AG09319 (cell line): ENCODE measurements around the gene DMAC2L.

Source experiments
- DNase-seq: peaks from one replicate; pipeline ENCODE4 v3.0.0-alpha.2; 2010; ENCODE audit warnings: low read depth; ENCODE audit errors: extremely low read depth
- CTCF ChIP-seq: IDR thresholded peaks from 2 replicates; pipeline ENCODE4 v1.5.1; 2011; ENCODE audit warnings: low read depth, mild to moderate bottlenecking, inconsistent platforms, low read length, moderate library complexity

Gene DMAC2L

GRCh38 chr14:50288146-50288545 is 24.0 kb upstream of the DMAC2L start:
- DNase-seq = no peak
- TF ChIP-seq CTCF = no peak

GRCh38 chr14:50290306-50290705 is 21.8 kb upstream of the DMAC2L start:
- DNase-seq = no peak
- no peak for TF ChIP-seq CTCF

DNA sequence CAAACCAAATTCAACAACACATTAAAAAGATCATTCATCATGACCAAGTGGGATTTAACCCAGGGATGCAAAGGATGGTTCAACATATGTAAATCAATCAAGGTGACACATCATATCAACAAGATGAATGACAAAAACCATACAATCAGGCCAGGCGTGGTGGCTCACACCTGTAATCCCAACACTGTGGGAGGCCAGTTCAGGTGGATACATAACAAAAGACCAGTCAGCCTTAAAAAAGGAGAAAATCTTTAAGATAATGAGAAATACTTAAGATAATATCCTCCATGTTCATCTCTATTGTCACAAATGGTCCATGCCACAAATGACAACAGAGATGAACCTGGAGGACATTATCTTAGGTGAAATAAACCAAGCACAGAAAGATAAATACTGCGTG is 12.5 kb upstream of the DMAC2L start:
- DNase-seq = no peak
- no peak for TF ChIP-seq CTCF

GRCh38 chr14:50301914-50302313 is 10.2 kb upstream of the DMAC2L start:
- no peak for DNase-seq
- TF ChIP-seq CTCF = no peak

DNA sequence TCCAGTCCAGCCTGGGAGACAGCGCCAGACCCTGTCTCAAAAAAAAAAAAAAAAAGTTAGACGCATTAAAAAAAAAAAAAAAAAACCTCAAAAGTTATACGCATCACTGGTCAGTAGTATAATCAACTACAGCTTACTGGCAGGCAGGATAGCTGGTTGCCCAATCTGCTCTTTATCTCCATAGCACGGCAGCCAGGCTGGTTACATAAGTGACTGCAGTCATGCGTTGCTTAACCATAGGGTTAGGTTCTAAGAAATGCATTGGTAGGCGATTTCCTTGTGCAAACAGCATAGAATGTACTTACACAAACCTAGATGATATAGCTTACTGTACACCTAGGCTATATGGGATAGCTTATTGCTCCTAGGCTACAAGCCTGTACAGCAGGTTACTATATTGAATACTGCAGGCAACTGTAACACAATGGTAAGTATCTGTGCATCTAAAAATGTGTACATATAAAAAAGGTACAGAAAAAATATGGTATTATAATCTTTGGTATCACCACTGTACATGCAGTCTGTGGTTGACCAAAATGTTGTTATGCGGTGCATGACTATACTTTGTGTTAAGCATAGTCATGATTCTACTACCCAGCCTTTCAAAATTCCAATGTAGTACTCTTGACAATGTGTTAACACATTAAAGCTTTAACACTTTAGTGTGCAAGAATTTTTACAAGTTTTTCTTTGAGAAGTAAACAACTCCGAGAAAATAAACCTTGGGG is 8.2 kb upstream of the DMAC2L start:
- DNase-seq = peak; percentile 62
- no peak for TF ChIP-seq CTCF

DNA sequence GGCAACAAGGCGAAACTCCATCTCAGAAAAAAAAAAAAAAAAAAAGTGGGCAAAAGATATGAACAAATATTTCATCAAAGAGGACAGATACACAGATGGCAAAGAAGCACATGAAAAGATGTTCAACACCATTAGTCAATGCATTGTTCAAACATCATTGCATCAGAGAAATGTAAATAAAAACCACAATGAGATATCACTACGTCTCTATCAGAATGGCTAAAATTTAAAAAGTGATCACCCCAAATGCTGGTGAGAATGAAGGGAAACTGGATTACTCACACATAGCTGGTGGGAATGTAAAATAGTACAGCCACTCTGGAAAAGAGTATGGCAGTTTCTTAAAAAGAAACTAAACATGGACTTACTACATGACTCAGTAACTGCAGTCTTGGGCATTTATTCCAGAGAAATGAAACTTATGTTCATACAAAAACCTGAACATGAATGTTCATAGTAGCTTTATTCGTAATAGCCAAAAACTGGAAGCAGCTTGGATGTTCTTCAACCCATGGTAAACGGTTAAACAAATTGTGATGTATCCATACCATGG is 3.7 kb upstream of the DMAC2L start:
- no peak for DNase-seq

GRCh38 chr14:50310445-50310844 is 1.7 kb upstream of the DMAC2L start:
- no peak for TF ChIP-seq CTCF

More for the DNA sequence above, 3.7 kb upstream of the DMAC2L start:
- no peak for TF ChIP-seq CTCF

More at GRCh38 chr14:50310445-50310844, 1.7 kb upstream of the DMAC2L start:
- DNase-seq = no peak
